Endodermal cell (in vitro differentiated cells): Measurements from ENCODE around the gene ZNF425. TPM values are rescaled to one million over a fixed set of nuclear protein-coding genes. Genes with fewer than 3 reads are reported as not detected.
A peak's percentile ranks its signal among the peaks of the same experiment; 100 is the strongest.
"Not testable (repeated sequence)": the region's sequence is repeated elsewhere in the genome, so short reads cannot be mapped to it uniquely, and the experiment has no call there.

Experiments
- DNase-seq: peaks from one replicate; pipeline ENCODE4 v3.0.0-alpha.2; 2017
- H3K27ac ChIP-seq: 2 replicates; pipeline ENCODE4 v1.5.1; 2013; ENCODE audit warnings: mild to moderate bottlenecking, low read depth, low read length, moderate library complexity
- H3K27me3 ChIP-seq: 2 replicates; pipeline ENCODE4 v1.6.1; 2013; ENCODE audit warnings: mild to moderate bottlenecking, low read length, moderate library complexity; ENCODE audit not compliant: insufficient read depth, control insufficient read depth, poor library complexity, severe bottlenecking
- H3K36me3 ChIP-seq: 2 replicates; pipeline ENCODE4 v1.7.0; 2013; ENCODE audit warnings: mild to moderate bottlenecking, low read length, moderate library complexity; ENCODE audit not compliant: control insufficient read depth, insufficient read depth
- H3K4me1 ChIP-seq: one replicate; pipeline ENCODE4 v1.7.0; 2013; ENCODE audit warnings: low read length; ENCODE audit not compliant: control insufficient read depth, insufficient read depth
- H3K4me3 ChIP-seq: 2 replicates; pipeline ENCODE4 v1.5.1; 2013; ENCODE audit warnings: mild to moderate bottlenecking, low read length, moderate library complexity
- H3K9ac ChIP-seq: 2 replicates; pipeline ENCODE4 v1.6.1; 2013; ENCODE audit warnings: mild to moderate bottlenecking, low read length, moderate library complexity; ENCODE audit not compliant: poor library complexity, severe bottlenecking; ENCODE audit errors: extremely low read depth
- H3K9me3 ChIP-seq: 2 replicates; pipeline ENCODE4 v1.6.1; 2013; ENCODE audit warnings: mild to moderate bottlenecking, low read length, moderate library complexity; ENCODE audit not compliant: control insufficient read depth
- H3K27ac Mint-ChIP-seq: 2 replicates; pipeline ENCODE4 v1.8.0; 2020; ENCODE audit warnings: mixed read lengths
- H3K27me3 Mint-ChIP-seq: 2 replicates; pipeline ENCODE4 v1.8.0; 2021; ENCODE audit warnings: mild to moderate bottlenecking, mixed read lengths; ENCODE audit not compliant: insufficient read depth
- H3K36me3 Mint-ChIP-seq: 2 replicates; pipeline ENCODE4 v1.8.0; 2020; ENCODE audit warnings: low read depth, mixed read lengths
- H3K4me1 Mint-ChIP-seq: 2 replicates; pipeline ENCODE4 v1.8.0; 2020; ENCODE audit warnings: mixed read lengths
- H3K4me3 Mint-ChIP-seq: 2 replicates; pipeline ENCODE4 v1.8.0; 2020; ENCODE audit warnings: mild to moderate bottlenecking, moderate library complexity, mixed read lengths
- H3K9me3 Mint-ChIP-seq: 2 replicates; pipeline ENCODE4 v1.8.0; 2020; ENCODE audit warnings: mild to moderate bottlenecking, mixed read lengths
- CTCF ChIP-seq: fragments of 200-600 bp; sonication (generic); conservative IDR thresholded peaks from 2 replicates; pipeline ENCODE4 v1.5.0; 2021; ENCODE audit warnings: antibody characterized with exemption, mild to moderate bottlenecking
- WGBS, 2 experiments: methylation state at CpG; one replicate each; pipeline versions ENCODE4 v1.1.5 to v1.1.7; 2013; ENCODE audit warnings: missing lambda C conversion rate in 2 of 2, mixed read lengths in 1 of 2; ENCODE audit not compliant: insufficient coverage in 1 of 2, insufficient read length in 1 of 2; 5-methylcytosine and 5-hydroxymethylcytosine counted together
- total RNA-seq, 2 donors: library from RNA; stranded (reverse); fragmentation: NEBNext Ultra II Directional in 1 of 2; extraction: Animal tissue kit (Norgen Biotek cat#: 25700) in 1 of 2; gene quantifications; 2 replicates in 1 of 2; 3 replicates in 1 of 2; pipeline ENCODE4 v1.2.1, GENCODE V29; 2021

The ZNF425 gene
- total RNA-seq, 2 donors from 2014 or later, result 2.1 to 2.7 TPM

- peak overlapping the region; percentile 77 for H3K27ac ChIP-seq
- WGBS, 2 experiments, result 0% methylated on average over 18 to 86 of the region's 86 CpGs
- Mint-ChIP-seq H3K9me3 (no peaks in the 10 kb centered on the region), H3K27ac (peak overlapping the region; percentile 94), H3K4me3 (peak overlapping the region; percentile 77), H3K27me3 (no peaks in the 10 kb centered on the region), H3K4me1 (peaks cover 22% of the 10 kb centered on the region), H3K36me3 (peaks cover 4% of the 10 kb centered on the region)
- H3K9me3 ChIP-seq, result no peaks in the 10 kb centered on the region
- no peaks in the 10 kb centered on the region for H3K4me1 ChIP-seq
- H3K9ac ChIP-seq, result peak overlapping the region; percentile 68
- no peak for TF ChIP-seq CTCF
- peak; percentile 81 for DNase-seq
- H3K4me3 ChIP-seq, result peak overlapping the region; percentile 91
- no peaks in the 10 kb centered on the region for H3K27me3 ChIP-seq
- no peaks in the 10 kb centered on the region for H3K36me3 ChIP-seq
Measured at GRCh38 chr7:149147752-149148653, 21.9 kb upstream of the ZNF425 start.

GRCh38 chr7:149147072-149147751 is 21.1 kb upstream of the ZNF425 start, which contains the start of gene ZNF398:
TSS of gene ZNF398 (plus strand) at chr7:149147453. CDS start at chr7:149147743, 290 bp downstream.
- Histone ChIP-seq H3K9me3 (no peaks in the 10 kb centered on the region), H3K27me3 (no peaks in the 10 kb centered on the region), H3K4me1 (no peaks in the 10 kb centered on the region), H3K4me3 (peak within 1 kb of the TSS; percentile 91), H3K27ac (peak within 1 kb of the TSS; percentile 77), H3K36me3 (no peaks in the 10 kb centered on the region), H3K9ac (peak within 1 kb of the TSS; percentile 68)
- Mint-ChIP-seq H3K4me3 (peak within 1 kb of the TSS; percentile 77), H3K27me3 (no peaks in the 10 kb centered on the region), H3K27ac (peak within 1 kb of the TSS; percentile 94), H3K4me1 (peaks cover 22% of the 10 kb centered on the region), H3K9me3 (no peaks in the 10 kb centered on the region), H3K36me3 (peaks cover 4% of the 10 kb centered on the region)
- peak; percentile 92 for TF ChIP-seq CTCF
- peak; percentile 91 for DNase-seq
- 4 to 37% methylated on average over 9 to 79 of the region's 79 CpGs for WGBS, 2 experiments

GRCh38 chr7:149145031-149145845 is 19.1 kb upstream of the ZNF425 start:
- WGBS, 2 experiments, result 37 to 70% methylated on average over 3 to 8 of the region's 8 CpGs
- H3K36me3 Mint-ChIP-seq, result no peaks in the 10 kb centered on the region
- H3K9me3 ChIP-seq, result no peaks in the 10 kb centered on the region
- H3K27ac ChIP-seq, result no peak overlapping the region
- no peaks in the 10 kb centered on the region for H3K4me1 ChIP-seq
- H3K27ac Mint-ChIP-seq, result peak overlapping the region; percentile 87
- H3K4me1 Mint-ChIP-seq, result peaks cover 22% of the 10 kb centered on the region
- peak; percentile 74 for DNase-seq
- TF ChIP-seq CTCF, result no peak
- no peaks in the 10 kb centered on the region for H3K27me3 ChIP-seq
- no peaks in the 10 kb centered on the region for H3K9me3 Mint-ChIP-seq
- no peak overlapping the region for H3K9ac ChIP-seq
- no peaks in the 10 kb centered on the region for H3K27me3 Mint-ChIP-seq
- no peaks in the 10 kb centered on the region for H3K36me3 ChIP-seq
- H3K4me3 ChIP-seq, result no peak overlapping the region
- peak overlapping the region; percentile 77 for H3K4me3 Mint-ChIP-seq

GRCh38 chr7:149144436-149144922 is 18.4 kb upstream of the ZNF425 start:
- H3K27me3 Mint-ChIP-seq, H3K4me3 ChIP-seq, H3K36me3 ChIP-seq, H3K36me3 Mint-ChIP-seq, H3K27ac ChIP-seq, H3K27me3 ChIP-seq, H3K4me1 ChIP-seq, H3K9me3 Mint-ChIP-seq, H3K9ac ChIP-seq, H3K9me3 ChIP-seq: not testable (repeated sequence)
- Mint-ChIP-seq H3K4me1 (peaks cover 22% of the 10 kb centered on the region), H3K27ac (peak overlapping the region; percentile 87), H3K4me3 (peak overlapping the region; percentile 23)
- WGBS, 2 experiments, result 21 to 61% methylated on average over 2 to 12 of the region's 14 CpGs
- peak; percentile 66 for DNase-seq
